Measurements from ENCODE around the gene TMEM135.
"Not testable (repeated sequence)": the region's sequence is repeated elsewhere in the genome, so short reads cannot be mapped to it uniquely, and the experiment has no call there.

The TMEM135 gene

DNA sequence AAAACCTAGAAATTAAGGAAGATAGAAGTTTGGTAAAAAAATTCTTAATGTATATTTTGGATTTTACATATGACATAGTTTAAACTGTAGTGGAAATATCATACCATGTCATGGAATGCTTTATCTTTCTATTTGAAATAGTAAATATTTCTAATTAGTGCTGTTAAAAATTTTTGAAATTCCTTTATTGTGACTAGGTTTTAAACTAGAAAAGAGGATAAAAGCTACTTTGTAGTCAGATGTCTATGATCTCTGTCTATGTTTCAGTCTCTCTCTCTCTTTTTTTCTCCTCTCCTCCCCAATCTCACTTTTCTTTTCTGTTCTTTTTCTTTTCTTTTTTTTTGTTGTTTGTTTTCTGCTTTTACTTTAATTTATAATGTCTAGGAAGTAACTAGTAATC is 226.2 kb downstream of the TMEM135 start:
- peak overlapping the region; percentile 27 for H3K27ac Mint-ChIP-seq
- TF ChIP-seq, protein P1, sequence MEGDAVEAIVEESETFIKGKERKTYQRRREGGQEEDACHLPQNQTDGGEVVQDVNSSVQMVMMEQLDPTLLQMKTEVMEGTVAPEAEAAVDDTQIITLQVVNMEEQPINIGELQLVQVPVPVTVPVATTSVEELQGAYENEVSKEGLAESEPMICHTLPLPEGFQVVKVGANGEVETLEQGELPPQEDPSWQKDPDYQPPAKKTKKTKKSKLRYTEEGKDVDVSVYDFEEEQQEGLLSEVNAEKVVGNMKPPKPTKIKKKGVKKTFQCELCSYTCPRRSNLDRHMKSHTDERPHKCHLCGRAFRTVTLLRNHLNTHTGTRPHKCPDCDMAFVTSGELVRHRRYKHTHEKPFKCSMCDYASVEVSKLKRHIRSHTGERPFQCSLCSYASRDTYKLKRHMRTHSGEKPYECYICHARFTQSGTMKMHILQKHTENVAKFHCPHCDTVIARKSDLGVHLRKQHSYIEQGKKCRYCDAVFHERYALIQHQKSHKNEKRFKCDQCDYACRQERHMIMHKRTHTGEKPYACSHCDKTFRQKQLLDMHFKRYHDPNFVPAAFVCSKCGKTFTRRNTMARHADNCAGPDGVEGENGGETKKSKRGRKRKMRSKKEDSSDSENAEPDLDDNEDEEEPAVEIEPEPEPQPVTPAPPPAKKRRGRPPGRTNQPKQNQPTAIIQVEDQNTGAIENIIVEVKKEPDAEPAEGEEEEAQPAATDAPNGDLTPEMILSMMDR (IDR thresholded peaks at IDR 0.05): no peak
- no peaks in the 10 kb centered on the region for H3K27me3 Mint-ChIP-seq (ENCODE audit: low read depth, poor library complexity)
- no peaks in the 10 kb centered on the region for H3K9me3 Mint-ChIP-seq
- DNase-seq: no peak
- no peak overlapping the region for H3K4me3 Mint-ChIP-seq
- peaks cover 12% of the 10 kb centered on the region for H3K4me1 Mint-ChIP-seq
- no peaks in the 10 kb centered on the region for H3K36me3 Mint-ChIP-seq (ENCODE audit: low read depth)

DNA sequence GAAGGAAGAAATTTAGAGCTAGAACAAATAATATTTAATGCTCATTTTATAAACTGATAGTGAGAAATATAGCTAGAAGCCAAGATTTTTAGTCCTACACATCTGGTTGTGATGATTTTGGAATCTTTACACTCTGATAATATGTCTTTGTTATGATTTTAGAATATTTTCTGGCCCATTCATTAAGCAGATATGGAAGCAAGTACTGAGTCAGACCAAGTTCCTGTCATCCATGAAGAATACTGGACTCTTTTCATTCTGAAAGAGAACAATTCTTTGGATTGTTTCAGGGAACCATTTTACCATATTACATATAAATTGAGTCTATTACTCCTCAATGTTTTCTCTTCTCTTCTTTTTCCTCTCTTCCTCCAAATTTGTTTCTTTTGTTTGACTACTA is 227.4 kb downstream of the TMEM135 start:
- Mint-ChIP-seq H3K27me3 (ENCODE audit: low read depth, poor library complexity) (no peaks in the 10 kb centered on the region), H3K36me3 (ENCODE audit: low read depth) (no peaks in the 10 kb centered on the region), H3K27ac (no peak overlapping the region), H3K4me3 (no peak overlapping the region), H3K9me3 (no peaks in the 10 kb centered on the region), H3K4me1 (peaks cover under 1% of the 10 kb centered on the region)
- DNase-seq: no peak
- TF ChIP-seq, protein P1 (IDR thresholded peaks at IDR 0.05): no peak

DNA sequence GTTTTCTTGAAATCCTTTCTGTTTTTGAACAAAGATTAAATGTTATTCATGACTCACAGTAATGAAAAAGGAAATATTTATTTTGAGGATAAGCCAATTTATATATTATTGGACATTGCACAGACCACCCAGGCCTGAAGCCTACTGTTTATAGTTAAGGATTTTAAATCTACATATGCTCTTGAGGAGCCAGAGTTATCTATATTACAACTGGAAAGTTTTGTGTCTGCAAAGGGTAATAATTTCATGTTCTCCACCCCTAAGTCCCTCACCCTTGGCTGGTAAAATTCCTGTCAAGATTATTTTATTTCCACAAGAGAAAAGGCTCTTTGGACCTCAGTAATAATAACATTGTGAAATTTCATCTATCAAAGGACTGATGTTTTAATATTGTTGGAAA is 228.2 kb downstream of the TMEM135 start:
- Mint-ChIP-seq H3K9me3 (no peaks in the 10 kb centered on the region), H3K4me3 (no peak overlapping the region), H3K36me3 (ENCODE audit: low read depth) (no peaks in the 10 kb centered on the region), H3K27ac (no peak overlapping the region), H3K27me3 (ENCODE audit: low read depth, poor library complexity) (no peaks in the 10 kb centered on the region), H3K4me1 (no peaks in the 10 kb centered on the region)
- TF ChIP-seq, protein P1 (IDR thresholded peaks at IDR 0.05): no peak
- DNase-seq: no peak

DNA sequence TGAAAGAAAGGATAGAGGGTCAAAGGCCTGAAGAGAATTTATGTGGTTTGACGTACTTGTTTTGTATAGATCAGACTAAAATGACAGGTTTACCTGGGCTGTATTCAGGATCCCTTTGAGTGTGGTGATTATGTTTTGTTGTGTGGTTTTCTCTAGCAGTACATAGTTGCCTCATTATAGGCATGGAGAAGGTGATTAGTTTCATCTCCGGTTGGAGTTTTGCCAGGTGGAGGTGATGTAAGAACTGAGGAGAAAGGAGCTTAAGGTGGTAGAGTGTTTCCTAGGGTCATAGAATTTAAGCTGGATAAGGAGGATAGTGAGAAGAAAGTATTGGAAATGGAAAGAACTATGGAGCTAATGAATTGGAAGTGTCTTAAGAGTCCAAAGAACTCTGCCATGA is 229.0 kb downstream of the TMEM135 start:
- Mint-ChIP-seq H3K4me3 (no peak overlapping the region), H3K27me3 (ENCODE audit: low read depth, poor library complexity) (no peaks in the 10 kb centered on the region), H3K27ac (peak overlapping the region; percentile 1), H3K36me3 (ENCODE audit: low read depth) (no peaks in the 10 kb centered on the region), H3K4me1 (no peaks in the 10 kb centered on the region), H3K9me3 (no peaks in the 10 kb centered on the region)
- DNase-seq: no peak
- TF ChIP-seq, protein P1 (IDR thresholded peaks at IDR 0.05): no peak

DNA sequence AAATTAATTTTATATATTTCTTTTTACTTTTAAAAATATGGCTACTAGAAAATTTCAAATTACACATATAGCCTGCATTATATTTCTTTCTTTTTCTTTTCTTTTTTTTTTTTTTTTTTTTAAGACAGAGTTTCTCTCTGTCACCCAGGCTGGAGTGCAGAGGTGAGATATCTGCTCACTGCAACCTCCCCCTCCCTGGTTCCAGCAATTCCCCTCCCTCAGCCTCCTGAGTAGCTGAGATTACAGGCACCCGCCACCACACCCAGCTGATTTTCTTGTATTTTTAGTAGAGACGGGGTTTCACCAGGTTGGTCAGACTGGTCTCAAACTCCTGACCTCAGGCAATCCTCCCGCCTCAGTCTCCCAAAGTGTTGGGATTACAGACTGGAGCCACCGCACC is 234.2 kb downstream of the TMEM135 start:
- not testable (repeated sequence) for H3K27me3 Mint-ChIP-seq (ENCODE audit: low read depth, poor library complexity); H3K9me3 Mint-ChIP-seq; H3K27ac Mint-ChIP-seq; H3K4me3 Mint-ChIP-seq; H3K36me3 Mint-ChIP-seq (ENCODE audit: low read depth); H3K4me1 Mint-ChIP-seq; DNase-seq

DNA sequence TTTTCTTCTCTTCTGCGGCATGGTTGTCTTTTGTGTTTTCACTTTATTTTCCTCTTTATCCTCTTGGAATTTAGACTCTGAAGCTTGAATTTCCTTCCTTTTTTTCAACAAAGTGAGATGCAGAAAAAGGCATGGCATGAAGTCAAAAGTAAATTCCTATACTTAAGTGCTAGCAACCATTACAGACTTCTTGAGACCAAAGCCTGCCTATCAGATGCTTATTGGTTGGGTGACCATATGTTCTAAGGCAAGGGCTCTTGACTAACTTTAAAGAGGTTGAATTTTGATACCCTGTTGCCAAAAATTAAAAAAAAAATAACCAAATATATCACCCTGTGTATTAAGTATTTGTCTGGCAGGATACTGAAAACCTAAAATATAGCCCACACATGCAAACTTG is 237.4 kb downstream of the TMEM135 start:
- H3K4me1 Mint-ChIP-seq: no peaks in the 10 kb centered on the region
- H3K4me3 Mint-ChIP-seq: no peak overlapping the region
- DNase-seq: no peak
- no peaks in the 10 kb centered on the region for H3K36me3 Mint-ChIP-seq (ENCODE audit: low read depth)
- H3K27ac Mint-ChIP-seq: no peak overlapping the region
- H3K27me3 Mint-ChIP-seq (ENCODE audit: low read depth, poor library complexity): no peaks in the 10 kb centered on the region
- TF ChIP-seq, protein P1 (IDR thresholded peaks at IDR 0.05): no peak
- H3K9me3 Mint-ChIP-seq: no peaks in the 10 kb centered on the region
